DMS114 treated with DMSO at 0.1 percent for 48 hours (cell line): ENCODE measurements around the gene TTC28.
"Not testable (repeated sequence)": the region's sequence is repeated elsewhere in the genome, so short reads cannot be mapped to it uniquely, and the experiment has no call there.

Source experiments
- DNase-seq: peaks from one replicate; lab custom pipeline; 2025; ENCODE audit not compliant: unreplicated experiment; lab: John Stamatoyannopoulos, UW

The TTC28 gene

GRCh38 chr22:28678170-28678569 lies 1.5 kb downstream of the TTC28 start:
- DNase-seq: not testable (repeated sequence)

- DNase-seq: no peak
Measured at GRCh38 chr22:28674121-28674563, 5.5 kb downstream of the TTC28 start.

- no peak for DNase-seq
Measured at GRCh38 chr22:28670756-28671155, 8.9 kb downstream of the TTC28 start.

- DNase-seq: no peak
Measured at GRCh38 chr22:28670161-28670560, 9.5 kb downstream of the TTC28 start.

GRCh38 chr22:28669387-28669786 lies 10.3 kb downstream of the TTC28 start:
- no peak for DNase-seq

GRCh38 chr22:28663569-28663942 lies 16.1 kb downstream of the TTC28 start:
- DNase-seq: not testable (repeated sequence)

- DNase-seq: no peak
Measured at GRCh38 chr22:28658448-28658847, 21.2 kb downstream of the TTC28 start.

- DNase-seq: no peak
Measured at GRCh38 chr22:28656181-28656580, 23.5 kb downstream of the TTC28 start.

GRCh38 chr22:28650463-28650862 lies 29.2 kb downstream of the TTC28 start:
- DNase-seq: no peak

GRCh38 chr22:28648792-28649191 lies 30.8 kb downstream of the TTC28 start:
- no peak for DNase-seq

- no peak for DNase-seq
Measured at GRCh38 chr22:28647216-28647615, 32.4 kb downstream of the TTC28 start.

GRCh38 chr22:28639321-28639720 lies 40.3 kb downstream of the TTC28 start:
- no peak for DNase-seq

- DNase-seq: no peak
Measured at GRCh38 chr22:28637225-28637624, 42.4 kb downstream of the TTC28 start.

GRCh38 chr22:28630177-28630574 lies 49.5 kb downstream of the TTC28 start:
- DNase-seq: no peak

GRCh38 chr22:28629420-28630176 lies 50.0 kb downstream of the TTC28 start:
- DNase-seq: no peak

- no peak for DNase-seq
Measured at GRCh38 chr22:28628766-28629165, 50.9 kb downstream of the TTC28 start.

- DNase-seq: no peak
Measured at GRCh38 chr22:28627791-28628190, 51.8 kb downstream of the TTC28 start.

GRCh38 chr22:28620244-28620922 lies 59.3 kb downstream of the TTC28 start:
- no peak for DNase-seq

GRCh38 chr22:28619236-28619635 lies 60.4 kb downstream of the TTC28 start:
- DNase-seq: no peak

- DNase-seq: not testable (repeated sequence)
Measured at GRCh38 chr22:28615423-28615822, 64.2 kb downstream of the TTC28 start.

GRCh38 chr22:28609921-28610320 lies 69.7 kb downstream of the TTC28 start:
- DNase-seq: no peak

- DNase-seq: no peak
Measured at GRCh38 chr22:28608546-28608945, 71.1 kb downstream of the TTC28 start.

- no peak for DNase-seq
Measured at GRCh38 chr22:28607795-28608194, 71.8 kb downstream of the TTC28 start.
